Measurements from ENCODE around the gene CARS1. TPM values are rescaled to one million over a fixed set of nuclear protein-coding genes. Genes with fewer than 3 reads are reported as not detected.
A peak's percentile ranks its signal among the peaks of the same experiment; 100 is the strongest.

The CARS1 gene
- total RNA-seq, 1 experiment from 2014 or later: 32.0 TPM

DNA sequence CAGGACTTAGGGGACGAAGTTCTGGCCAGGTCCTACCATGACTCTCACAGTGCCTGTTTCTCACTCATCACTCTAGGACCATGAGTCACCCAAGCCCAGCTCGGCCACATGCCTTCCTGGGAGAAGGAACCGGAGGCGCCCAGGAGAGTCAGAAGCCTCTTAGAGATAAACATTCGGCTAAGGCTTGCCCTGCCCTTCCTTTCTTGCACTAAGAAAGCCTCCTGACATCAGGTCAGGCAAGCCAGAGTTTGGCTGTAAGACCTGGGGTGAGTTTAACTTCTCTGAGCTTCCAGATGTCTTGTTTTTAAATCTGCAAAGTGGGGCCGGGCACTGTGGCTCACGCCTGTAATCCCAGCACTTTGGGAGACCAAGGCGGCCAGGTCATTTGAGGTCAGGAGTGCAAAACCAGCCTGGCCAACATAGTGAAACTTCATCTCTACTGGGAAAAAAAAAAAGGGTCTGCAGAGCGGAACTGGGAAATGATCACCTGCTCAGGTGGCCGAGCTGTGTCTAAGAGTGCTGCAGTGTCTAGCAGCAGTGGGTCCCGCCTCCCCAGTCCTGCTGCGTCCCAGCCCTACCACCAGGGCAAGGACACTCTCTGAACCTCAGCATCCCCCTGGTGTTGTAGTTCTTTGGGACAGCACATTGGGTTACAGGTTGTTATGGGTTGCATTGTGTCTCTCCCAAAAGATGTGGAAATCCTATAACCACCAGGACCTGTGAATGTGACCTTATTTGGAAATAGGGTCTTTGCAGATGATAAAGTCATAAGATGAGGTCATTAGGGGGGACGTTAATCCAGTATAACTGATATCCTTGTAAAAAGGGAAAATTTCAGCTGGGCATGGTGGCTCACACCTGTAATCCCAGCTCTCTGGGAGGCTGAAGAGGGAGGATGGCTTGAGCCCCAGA is 1.8 kb upstream of the CARS1 start:
- H3K27ac ChIP-seq: no peak overlapping the region

DNA sequence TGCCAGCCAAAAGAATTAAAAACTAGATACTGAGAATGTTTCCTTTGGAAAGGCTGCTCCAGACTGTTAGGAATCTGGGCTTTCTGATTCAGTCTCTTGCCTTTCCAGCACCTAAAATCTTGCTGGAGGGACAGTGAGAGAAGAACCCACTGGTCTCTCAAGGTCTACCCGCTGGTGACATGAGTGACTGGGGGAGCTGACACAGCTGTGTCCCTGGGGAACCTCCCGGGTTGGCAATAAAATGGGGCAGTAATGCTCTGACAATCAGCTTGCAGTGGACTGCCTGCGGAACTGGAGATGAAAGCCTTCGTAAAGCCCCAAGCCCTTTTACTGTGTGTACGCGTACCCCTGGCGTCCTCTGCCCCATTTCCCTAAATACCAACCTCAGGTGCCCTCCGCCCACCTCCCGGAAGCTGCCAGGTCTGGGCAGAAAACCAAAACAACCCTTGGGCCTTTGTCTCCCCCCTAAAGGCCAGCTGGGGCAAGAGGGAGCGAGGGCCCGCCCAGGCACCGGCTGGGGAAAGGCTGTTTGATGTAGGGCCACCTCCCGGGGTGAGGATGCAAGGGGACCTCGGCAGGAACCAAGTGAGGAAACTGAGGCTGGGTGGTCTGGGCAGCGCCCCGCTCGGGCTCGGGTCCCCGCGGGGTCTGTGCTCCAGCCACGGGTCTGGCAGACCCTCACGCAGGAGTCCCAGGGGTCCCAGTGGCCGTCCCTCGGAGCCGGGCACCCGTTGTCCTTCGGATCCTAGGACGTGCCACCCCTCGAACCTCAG is 741 bp downstream of the CARS1 start:
- no peaks in the 10 kb centered on the region for H3K36me3 ChIP-seq
- H3K27me3 ChIP-seq: no peaks in the 10 kb centered on the region
- no peaks in the 10 kb centered on the region for H3K9me3 ChIP-seq (replicated peaks)
- H3K4me1 ChIP-seq: 0 out of 2 replicates have a peak, but pooled peaks cover 4% of the 10 kb centered on the region
- peak overlapping the region; percentile 73 for H3K27ac ChIP-seq
- DNase-seq: peak in 1 of 2 experiments; percentile 14
- peak overlapping the region; percentile 98 for H3K4me3 ChIP-seq

More for the DNA sequence above, 1.8 kb upstream of the CARS1 start:
- H3K4me1 ChIP-seq: peaks cover 11% of the 10 kb centered on the region
- H3K27me3 ChIP-seq: no peaks in the 10 kb centered on the region
- H3K4me3 ChIP-seq: no peak overlapping the region
- peaks cover 5% of the 10 kb centered on the region; the same call in 1 of the 2 replicates for H3K9me3 ChIP-seq (replicated peaks)
- H3K36me3 ChIP-seq: no peaks in the 10 kb centered on the region
- DNase-seq: no peak

- Histone ChIP-seq H3K27me3 (no peaks in the 10 kb centered on the region), H3K4me1 (peaks cover 5% of the 10 kb centered on the region), H3K36me3 (no peaks in the 10 kb centered on the region), H3K4me3 (peak overlapping the region; percentile 98), H3K27ac (no peak overlapping the region), H3K9me3 (replicated peaks) (no peaks in the 10 kb centered on the region)
- DNase-seq: no peak
These were observed 1.3 kb downstream of the CARS1 start for GRCh38 chr11:3055891-3056290.

DNA sequence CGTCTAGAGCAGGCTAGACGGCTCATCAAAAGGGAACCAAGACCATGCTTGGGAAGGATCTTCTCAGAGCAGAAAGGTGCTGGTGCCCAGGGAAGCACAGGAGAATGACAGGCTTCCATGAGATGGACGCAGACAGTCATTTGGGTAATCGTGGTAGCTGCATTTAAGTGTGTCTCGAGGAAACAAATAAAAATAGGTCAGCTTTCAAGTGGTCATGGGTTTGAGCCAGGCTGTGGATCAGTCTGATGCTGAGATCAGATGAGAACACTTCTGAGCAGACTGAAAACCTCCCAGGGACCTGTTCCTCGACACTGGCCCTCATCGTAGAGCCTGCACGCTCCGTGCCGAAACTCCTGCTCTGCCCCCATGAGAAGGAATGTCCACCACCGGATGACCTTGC is 4.7 kb downstream of the CARS1 start:
- no peaks in the 10 kb centered on the region; the same call in 1 of the 2 replicates for H3K36me3 ChIP-seq
- H3K9me3 ChIP-seq (replicated peaks): no peaks in the 10 kb centered on the region

GRCh38 chr11:3052109-3052479 is 5.1 kb downstream of the CARS1 start:
- DNase-seq: no peak
- no peaks in the 10 kb centered on the region for H3K27me3 ChIP-seq
- no peak overlapping the region for H3K4me3 ChIP-seq
- H3K27ac ChIP-seq: no peak overlapping the region
- H3K36me3 ChIP-seq: no peaks in the 10 kb centered on the region; the same call in 1 of the 2 replicates
- H3K4me1 ChIP-seq: peaks cover 26% of the 10 kb centered on the region
- no peaks in the 10 kb centered on the region for H3K9me3 ChIP-seq (replicated peaks)

More for the DNA sequence above, 4.7 kb downstream of the CARS1 start:
- Histone ChIP-seq H3K27ac (no peak overlapping the region), H3K4me3 (no peak overlapping the region), H3K4me1 (peaks cover 26% of the 10 kb centered on the region), H3K27me3 (no peaks in the 10 kb centered on the region)
- no peak for DNase-seq

GRCh38 chr11:3051196-3052108 is 5.8 kb downstream of the CARS1 start:
- Histone ChIP-seq H3K27ac (no peak overlapping the region), H3K9me3 (replicated peaks) (no peaks in the 10 kb centered on the region), H3K4me3 (no peak overlapping the region), H3K27me3 (no peaks in the 10 kb centered on the region), H3K4me1 (peaks cover 26% of the 10 kb centered on the region), H3K36me3 (no peaks in the 10 kb centered on the region; the same call in 1 of the 2 replicates)
- DNase-seq: no peak

DNA sequence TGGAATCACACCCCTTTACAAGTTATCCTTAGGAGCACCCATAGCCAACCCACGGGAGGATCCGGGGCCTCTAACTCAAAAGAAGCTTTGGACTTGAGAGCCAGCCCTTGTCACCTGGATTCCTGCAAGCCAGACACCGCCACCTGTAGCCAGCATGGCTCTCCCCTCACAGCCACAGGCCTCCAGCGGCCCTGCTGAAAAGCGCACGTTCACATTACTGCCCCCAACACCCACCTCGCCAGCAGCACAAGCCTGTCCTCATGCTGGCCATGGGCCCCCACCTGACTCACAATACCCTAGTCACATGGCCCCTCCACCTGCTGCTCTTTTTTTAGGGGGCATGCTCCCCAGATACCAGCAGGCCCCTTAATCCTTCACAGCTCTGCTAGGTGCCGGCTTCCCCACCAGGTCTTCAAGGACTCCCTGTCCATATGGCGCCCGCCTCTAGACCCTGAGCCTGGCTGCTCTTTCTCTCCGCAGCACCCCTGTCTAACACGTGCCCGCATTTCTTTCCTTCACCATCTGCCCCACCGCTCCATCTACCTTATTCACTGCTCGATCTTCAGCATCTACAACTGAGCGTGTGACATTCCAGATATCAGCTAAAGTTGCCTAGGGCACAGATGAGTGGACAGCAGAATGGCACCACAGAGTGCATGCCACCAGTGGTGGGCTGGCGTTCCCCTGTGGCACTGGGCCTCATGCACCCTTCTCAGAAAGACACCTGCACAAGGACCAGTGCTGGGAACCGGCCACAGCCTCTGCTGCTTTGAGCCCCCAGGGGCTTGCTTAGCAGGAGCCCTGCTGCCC is 6.6 kb downstream of the CARS1 start:
- Histone ChIP-seq H3K4me1 (peaks cover 22% of the 10 kb centered on the region), H3K36me3 (peaks cover 2% of the 10 kb centered on the region; the same call in 1 of the 2 replicates)

DNA sequence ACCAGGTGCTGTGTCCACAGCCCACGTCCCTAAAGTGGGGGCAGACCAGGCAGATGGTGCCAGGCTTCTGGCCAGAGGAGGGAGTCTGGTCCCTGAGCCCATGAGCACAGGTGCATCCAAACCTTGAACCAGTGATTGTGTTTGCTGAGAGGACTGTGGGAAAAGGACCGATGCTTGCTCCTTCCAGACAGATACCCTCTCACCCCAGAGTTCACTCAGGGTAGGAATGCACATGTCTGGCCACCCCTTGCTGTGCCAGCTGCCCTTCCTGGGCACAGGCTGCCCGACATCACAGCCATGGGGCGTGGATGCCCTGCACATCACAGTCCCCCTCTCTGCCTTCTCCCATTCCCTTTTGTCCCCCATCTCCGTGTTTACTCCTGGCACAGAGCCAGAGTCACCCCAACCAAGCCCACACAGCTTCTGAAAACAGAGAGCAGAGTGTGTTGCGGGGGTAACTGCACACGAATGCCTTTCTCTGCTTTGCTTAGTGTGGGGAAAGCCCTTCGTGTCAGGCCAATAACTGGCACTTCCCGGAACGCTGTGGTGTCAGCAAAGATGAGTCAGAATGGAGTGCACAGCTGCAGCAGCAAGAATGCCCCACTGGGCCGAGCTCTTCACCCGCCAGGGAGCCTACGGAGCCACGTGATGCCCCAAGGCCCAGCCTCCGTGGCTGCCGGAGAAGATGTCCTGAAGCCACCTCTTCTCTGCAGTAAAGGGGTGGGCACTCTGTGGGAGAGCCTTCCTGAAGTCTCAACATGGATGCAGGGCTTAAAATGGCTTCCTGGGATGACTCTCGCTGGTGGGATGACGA is 7.6 kb downstream of the CARS1 start:
- H3K4me3 ChIP-seq: 0 out of 2 replicates have a peak overlapping the region, but pooled peaks have one; percentile 5
- no peaks in the 10 kb centered on the region for H3K9me3 ChIP-seq (replicated peaks)
- peak overlapping the region; percentile 76 for H3K27ac ChIP-seq
- H3K27me3 ChIP-seq: no peaks in the 10 kb centered on the region
- peaks cover 22% of the 10 kb centered on the region for H3K4me1 ChIP-seq
- DNase-seq: peak; percentile 93 to 94
- H3K36me3 ChIP-seq: peaks cover 6% of the 10 kb centered on the region

More for the DNA sequence above, 6.6 kb downstream of the CARS1 start:
- H3K27ac ChIP-seq: peak overlapping the region; percentile 76
- no peak overlapping the region for H3K4me3 ChIP-seq
- H3K27me3 ChIP-seq: no peaks in the 10 kb centered on the region
- DNase-seq: no peak
- H3K9me3 ChIP-seq (replicated peaks): no peaks in the 10 kb centered on the region

- Histone ChIP-seq H3K36me3 (peaks cover 7% of the 10 kb centered on the region), H3K27me3 (no peaks in the 10 kb centered on the region), H3K4me3 (no peak overlapping the region), H3K27ac (no peak overlapping the region), H3K4me1 (peaks cover 22% of the 10 kb centered on the region), H3K9me3 (replicated peaks) (no peaks in the 10 kb centered on the region)
- no peak for DNase-seq
These were observed 9.6 kb downstream of the CARS1 start for GRCh38 chr11:3047637-3048036.

- no peaks in the 10 kb centered on the region for H3K9me3 ChIP-seq (replicated peaks)
- H3K27ac ChIP-seq: no peak overlapping the region
- no peak for DNase-seq
- H3K4me1 ChIP-seq: peaks cover 22% of the 10 kb centered on the region
- no peaks in the 10 kb centered on the region for H3K27me3 ChIP-seq
- peaks cover 7% of the 10 kb centered on the region for H3K36me3 ChIP-seq
- H3K4me3 ChIP-seq: no peak overlapping the region
These were observed 10.6 kb downstream of the CARS1 start for GRCh38 chr11:3046641-3047040.

- H3K27ac ChIP-seq: no peak overlapping the region
- H3K4me1 ChIP-seq: peaks cover 22% of the 10 kb centered on the region
- H3K36me3 ChIP-seq: peaks cover 7% of the 10 kb centered on the region
- no peak overlapping the region for H3K4me3 ChIP-seq
- no peak for DNase-seq
- no peaks in the 10 kb centered on the region for H3K27me3 ChIP-seq
- H3K9me3 ChIP-seq (replicated peaks): no peaks in the 10 kb centered on the region
These were observed 11.0 kb downstream of the CARS1 start for GRCh38 chr11:3046190-3046589.

GRCh38 chr11:3044915-3045314 is 12.3 kb downstream of the CARS1 start:
- no peaks in the 10 kb centered on the region for H3K9me3 ChIP-seq (replicated peaks)
- DNase-seq: no peak
- H3K27ac ChIP-seq: no peak overlapping the region
- peaks cover 11% of the 10 kb centered on the region; the same call in 1 of the 2 replicates for H3K4me1 ChIP-seq
- peaks cover 7% of the 10 kb centered on the region for H3K36me3 ChIP-seq
- no peaks in the 10 kb centered on the region for H3K27me3 ChIP-seq
- H3K4me3 ChIP-seq: no peak overlapping the region

DNA sequence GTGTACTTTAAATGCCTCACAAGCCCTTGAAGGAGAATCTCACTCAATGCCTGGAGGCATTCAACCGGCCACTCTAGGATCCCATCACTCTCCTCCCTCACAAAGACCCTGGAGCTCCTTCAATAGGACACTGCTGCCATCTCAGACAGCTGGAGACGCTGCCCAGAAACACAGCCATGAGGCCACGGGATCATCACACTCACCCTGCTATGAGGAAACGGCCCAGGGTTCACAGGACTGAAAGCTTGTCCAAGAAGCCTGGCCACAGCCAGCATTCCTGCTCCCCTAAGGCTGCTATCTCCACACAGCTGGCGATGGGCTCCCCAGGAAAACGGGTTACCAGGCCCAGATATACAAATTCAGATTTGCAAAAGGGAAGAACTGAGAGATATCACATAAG is 13.2 kb downstream of the CARS1 start:
- Histone ChIP-seq H3K4me3 (no peak overlapping the region), H3K27ac (no peak overlapping the region), H3K9me3 (replicated peaks) (no peaks in the 10 kb centered on the region), H3K4me1 (peaks cover 4% of the 10 kb centered on the region; the same call in 1 of the 2 replicates), H3K36me3 (peaks cover 7% of the 10 kb centered on the region), H3K27me3 (no peaks in the 10 kb centered on the region)
- DNase-seq: no peak

All from SJCRH30 (cell line).